HG02678 (cell line): ENCODE results near the gene KATNB1.
"Not testable (repeated sequence)": the region's sequence is repeated elsewhere in the genome, so short reads cannot be mapped to it uniquely, and the experiment has no call there.

ENCODE experiments used
- ATAC-seq: cut with Tn5 transposase; IDR thresholded peaks from one replicate; pipeline ENCODE4 v1.9.1; 2021; ENCODE audit warnings: mild to moderate bottlenecking, moderate library complexity; ENCODE audit not compliant: unreplicated experiment

The KATNB1 gene

DNA sequence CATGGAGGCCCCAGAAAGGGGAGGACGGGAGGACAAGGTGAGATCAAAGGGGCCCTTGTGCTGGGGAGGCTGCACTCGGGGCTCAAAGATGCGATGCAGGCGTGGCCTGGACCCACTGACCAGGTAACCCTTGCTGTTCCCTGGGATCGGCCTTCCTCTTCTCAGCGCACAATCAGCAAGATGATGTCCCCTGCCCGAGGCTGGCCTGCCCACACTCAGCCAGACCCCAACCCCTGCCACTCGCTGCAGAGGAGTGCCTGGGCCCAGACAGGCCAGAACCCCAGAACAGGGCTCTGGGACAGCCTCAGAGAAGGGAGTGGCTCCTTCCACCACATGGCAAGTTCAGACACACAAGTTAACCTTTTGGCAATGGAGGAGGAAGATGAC, 51.9 kb downstream of the KATNB1 start:
- no peak for ATAC-seq

DNA sequence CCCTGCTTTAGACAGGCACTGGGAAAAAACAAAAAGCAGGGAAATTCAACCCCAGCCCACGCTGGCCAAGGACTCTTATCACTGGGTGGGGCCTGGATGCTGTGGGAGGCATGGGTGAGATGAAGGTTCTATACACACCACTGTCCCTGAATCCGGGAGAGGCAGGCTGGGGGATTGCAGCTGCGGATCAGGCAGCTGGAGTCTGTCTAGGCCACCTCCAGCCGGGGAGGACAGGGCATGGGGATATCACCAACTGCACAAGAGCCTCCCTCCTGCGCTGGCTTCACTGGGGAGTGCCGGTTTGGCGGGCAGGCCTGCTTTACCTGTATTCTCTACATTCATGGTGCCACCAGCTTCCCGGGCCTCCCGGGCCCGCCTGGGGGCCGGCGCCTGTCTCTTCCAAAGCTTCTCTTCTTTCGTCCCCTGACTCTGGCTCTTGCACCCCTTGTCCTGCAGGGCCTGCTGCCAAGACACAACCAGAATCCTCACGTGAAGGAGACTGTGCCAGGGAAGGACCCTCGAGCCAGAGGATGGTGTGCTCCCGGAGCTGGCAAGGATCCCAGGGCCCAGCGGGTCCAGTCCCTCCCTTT, 52.8 kb downstream of the KATNB1 start:
- no peak for ATAC-seq

DNA sequence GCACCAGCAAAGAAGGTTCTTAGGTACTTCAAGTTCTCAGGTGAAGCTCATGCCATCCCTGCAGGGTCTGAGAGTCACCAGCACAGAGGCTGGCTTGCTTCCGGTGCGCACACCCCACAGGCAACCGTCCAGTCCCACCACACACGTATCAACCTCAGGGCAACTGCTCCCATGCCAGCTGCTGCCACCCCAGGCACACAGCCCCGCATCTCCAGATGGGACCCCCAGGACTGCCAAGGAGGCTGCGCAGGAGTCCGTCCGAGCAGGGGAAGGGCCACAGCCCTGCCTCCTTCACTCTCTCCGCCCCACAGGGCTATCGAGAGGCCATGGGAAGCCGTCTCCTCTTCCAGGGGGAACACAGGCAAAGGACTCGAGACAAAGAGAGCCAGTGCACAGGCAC, 53.4 kb downstream of the KATNB1 start:
- no peak for ATAC-seq

DNA sequence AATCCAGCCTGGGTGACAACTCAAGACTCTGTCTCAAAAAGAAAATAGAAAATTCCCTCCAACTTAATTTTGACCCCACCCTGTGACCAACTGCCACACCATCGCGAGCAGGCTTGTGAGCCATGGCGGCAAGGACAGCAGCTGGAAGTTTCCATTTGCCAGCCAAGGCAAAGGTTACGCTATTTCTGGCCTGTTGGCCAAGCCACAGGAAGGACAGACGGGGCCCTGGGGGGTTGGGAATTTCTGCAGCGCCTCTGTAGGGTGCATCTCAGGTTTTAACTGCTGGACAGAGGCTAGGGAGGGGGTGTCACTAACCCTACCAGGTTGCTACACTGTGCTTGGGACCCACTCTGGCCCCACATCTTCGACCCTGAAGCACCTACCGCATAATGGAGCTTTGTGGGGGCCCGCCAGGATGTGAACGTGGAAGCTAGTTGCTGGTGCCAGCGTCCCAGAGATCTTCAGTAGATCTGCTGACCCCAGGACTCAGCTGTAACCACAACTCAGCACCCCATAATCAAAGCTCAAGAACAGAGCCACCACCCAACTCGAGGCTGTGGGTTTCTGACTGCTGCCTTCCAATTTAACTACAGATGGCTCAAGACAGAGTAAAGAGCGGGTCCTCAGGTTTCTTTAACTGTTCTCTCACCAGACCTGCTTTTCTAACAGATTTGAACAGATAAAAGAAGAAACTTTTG, 55.8 kb downstream of the KATNB1 start:
- ATAC-seq, result no peak

DNA sequence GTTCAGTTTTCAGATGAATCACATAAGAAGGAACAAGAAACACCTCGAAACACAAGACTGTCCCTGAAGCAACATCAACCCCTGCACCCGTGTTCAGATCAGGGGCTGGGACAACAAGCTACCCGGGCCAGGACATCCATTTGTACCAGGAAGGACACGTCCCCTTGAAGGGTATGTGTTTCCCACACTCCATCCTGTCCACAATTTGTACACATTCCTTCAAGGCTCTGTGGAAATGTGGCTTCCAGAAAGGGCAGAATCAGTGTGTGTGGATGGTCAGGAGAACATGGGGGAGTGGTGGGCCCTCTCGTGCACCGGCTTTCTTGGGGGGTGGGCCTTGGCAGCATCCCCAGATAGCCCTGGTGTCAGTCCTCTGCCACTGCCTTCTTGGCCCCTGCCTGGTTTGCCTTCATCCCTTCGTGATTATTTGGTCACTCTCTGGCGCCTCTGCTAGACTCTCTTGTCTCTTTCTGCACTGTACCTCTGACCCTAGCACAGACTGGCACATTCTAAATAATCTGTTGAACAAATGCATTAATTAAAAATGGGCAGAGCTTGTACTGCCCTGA, 56.4 kb downstream of the KATNB1 start:
- ATAC-seq, result no peak

DNA sequence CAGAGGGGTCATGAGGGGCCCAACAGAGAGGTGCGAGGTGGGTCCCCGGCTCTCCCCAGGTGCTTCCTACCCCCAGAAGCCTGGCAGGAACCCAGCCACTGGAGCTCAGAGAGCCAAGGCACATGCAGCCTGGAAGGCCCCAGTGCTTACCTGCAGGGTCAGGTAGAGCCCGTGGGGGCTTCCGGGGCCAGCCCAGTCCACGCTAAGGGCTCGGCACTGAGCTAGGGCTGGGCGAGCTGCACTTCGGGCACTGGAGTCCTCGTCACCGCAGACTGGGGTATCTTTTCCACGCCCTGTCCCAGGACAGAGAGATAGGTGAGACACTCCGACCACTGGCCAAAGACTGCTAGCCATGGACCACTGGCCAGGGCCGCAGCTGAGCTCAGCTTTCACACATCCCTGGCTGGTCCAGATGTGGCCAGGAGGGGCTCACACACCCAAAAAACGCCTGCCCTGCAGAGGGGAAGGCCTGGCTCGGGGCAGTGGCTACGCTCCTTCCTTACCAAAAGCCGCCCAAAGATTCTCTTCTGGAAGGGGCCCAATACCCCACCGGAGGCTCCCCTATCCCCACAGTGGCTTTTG, 59.4 kb downstream of the KATNB1 start:
- no peak for ATAC-seq

DNA sequence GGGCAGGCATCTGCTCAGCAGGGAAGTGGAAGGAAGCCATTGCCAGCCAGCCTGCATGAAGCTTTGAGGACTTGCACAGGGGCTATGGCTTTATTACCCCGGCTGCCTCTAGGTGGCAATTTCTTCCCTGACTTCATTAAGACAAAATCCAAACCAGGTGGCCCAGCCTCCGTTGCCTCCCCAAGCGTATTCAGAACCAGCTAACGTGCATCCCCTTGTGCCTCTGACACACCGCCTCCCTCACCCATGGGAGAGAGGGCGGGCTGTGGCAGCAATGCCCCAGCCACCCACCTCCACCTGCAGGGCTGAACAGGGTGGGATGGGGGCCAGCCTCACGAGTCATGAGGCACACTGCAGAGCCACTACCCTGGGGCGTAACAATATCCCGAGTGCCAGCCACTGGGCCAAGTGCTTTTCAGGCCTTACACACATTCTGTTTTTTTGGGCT, 59.9 kb downstream of the KATNB1 start:
- ATAC-seq, result no peak

DNA sequence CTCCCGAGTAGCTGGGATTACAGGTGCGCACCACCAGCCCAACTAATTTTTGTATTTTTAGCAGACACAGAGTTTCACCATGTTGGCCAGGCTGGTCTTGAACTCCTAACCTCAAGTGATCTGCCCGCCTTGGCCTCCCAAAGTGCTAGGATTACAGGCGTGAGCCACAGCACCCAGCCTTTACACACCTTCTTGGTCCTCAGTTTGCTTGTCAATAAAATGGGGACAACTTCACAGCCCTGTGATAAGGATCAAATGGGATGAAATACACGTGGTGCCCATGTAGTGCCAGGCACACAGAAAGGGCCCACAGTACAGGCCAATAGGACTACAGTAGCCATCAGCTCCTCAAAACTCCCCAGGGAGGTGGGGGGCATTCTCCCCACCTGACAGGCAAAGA, 60.4 kb downstream of the KATNB1 start:
- ATAC-seq, result not testable (repeated sequence)

DNA sequence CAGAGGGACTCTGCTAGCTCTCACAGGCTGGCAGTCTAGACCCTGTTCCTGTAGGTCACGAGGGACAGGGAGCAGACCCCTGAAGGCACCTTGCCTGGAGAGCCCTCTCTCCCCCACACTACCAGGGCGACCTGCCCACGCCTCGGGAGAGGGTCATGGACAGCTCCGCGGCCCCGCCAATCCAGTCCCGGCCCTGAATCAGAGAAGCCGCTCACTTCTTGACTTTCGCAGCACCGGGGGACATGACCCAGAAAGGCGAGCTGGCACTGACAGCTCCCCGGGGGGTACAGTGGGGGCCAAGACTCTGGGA, 61.6 kb downstream of the KATNB1 start:
- no peak for ATAC-seq

DNA sequence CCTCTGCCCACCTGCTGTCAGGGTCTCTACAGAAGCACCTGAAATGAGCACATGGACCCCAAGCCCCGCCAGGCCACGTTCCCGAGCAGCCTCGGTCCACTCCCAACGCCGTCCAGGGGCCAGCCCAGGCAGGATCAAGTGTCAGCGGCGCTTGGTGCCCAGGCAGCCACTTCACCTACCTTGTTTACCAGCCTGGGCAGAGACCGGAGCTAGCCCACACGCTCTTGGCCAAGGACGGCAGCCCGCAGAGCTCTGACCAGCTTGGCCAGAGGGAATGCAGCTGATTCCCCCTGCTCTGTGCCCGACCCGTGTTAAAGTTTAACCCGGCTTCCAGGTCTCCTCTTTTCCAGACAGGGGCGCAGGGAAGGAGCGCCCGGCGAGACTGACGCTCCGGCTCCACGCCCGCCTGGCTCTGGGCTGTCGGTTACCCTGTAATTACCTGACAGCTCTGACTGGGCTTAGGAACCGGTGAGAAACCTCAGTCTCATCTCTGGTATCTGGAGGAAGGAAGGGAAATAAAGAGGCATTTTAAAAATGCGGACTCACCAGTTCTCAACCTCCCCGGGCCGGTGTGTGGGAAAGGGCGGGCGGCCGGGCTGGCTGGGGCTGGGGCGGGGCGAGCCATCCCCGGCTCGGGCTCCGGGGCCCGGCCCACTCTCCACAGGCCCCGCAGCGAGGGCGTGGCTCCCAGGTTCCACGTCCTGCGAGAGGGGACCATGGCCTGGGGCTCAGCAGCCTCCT, 62.1 kb downstream of the KATNB1 start:
- ATAC-seq, result no peak

DNA sequence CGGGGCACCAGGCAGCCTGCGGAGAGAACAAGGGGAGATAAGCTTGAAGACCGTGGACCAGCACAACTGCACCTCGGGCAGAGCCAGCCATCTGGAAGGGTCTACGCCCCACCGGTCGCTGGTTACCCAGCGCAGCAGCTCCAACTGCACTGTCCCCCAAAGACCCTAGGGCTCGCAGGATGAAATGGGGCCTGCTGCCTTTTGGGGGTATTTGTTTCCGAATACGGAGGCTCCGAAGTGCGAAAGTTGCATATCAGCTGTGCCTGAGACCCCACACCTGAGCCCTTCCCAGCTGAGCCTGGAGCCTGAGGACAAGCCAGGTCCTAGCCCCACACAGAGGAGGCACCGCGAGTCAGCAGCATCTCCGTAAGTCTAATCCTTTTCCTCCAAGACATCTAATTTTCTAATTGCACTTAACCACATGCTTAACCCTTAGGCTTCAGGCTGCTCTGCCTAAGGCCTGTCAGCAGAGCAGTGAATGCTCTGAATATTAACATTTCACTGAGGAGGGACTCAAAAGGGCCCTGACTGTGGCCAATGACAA, 62.8 kb downstream of the KATNB1 start:
- no peak for ATAC-seq

DNA sequence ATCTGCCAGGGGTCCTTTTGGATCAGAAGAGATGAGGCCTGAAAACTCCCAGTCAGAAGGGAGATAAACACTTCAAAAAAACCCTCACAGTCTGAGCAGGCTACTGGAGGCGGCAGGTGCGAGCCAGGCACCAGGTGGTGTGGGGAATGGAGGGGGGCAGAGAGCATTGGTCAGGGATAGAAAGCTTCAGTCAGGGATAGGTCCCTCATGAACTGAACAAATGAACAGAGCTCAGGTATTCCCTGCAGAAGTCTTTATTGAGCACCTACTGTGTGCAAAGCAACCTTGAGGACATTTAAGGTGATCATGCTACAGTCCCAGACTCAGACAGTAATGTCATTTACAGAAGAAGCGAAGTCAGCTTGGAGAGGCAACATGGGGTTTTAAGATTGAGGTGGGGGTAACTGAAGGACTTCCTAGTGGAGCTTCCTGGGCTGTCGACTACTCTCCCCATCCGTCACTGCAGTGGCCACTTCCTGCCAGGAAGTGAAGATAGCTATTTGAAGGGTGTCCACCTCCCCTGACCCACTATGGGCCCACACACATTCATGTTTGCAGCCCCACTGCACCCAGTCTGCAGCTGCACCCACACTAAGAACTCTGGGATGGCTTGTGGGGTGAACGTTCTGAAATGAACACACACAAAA, 63.5 kb downstream of the KATNB1 start:
- no peak for ATAC-seq

DNA sequence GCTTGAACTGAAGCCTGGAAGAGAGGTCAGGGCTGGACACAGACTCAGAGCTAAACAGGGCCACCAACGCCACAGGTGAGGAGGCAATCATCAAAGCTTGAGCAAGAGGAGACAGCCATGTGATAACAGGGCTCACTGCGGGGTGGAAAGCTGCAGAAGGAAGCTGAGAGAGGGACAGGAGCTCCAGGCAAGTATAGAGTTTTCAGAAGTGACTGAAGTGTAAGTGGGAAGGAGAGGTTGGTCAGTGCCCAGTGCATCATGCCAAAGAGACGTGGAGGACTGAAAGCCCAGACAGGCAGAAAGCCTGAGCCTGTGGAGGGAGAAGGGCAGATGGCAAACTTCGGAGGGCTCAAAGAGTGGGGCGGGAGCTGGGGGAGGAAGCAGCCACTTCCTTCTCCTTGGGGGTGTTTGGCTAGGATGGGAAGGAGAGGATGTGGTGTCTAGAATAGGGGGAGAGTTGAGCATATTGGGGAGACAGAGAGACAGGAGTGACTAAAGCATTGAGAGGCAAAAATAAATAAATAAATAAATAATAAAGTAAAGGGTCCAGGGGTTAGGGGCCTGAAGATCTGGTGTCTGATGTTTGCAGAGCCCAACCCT, 64.1 kb downstream of the KATNB1 start:
- ATAC-seq, result no peak

DNA sequence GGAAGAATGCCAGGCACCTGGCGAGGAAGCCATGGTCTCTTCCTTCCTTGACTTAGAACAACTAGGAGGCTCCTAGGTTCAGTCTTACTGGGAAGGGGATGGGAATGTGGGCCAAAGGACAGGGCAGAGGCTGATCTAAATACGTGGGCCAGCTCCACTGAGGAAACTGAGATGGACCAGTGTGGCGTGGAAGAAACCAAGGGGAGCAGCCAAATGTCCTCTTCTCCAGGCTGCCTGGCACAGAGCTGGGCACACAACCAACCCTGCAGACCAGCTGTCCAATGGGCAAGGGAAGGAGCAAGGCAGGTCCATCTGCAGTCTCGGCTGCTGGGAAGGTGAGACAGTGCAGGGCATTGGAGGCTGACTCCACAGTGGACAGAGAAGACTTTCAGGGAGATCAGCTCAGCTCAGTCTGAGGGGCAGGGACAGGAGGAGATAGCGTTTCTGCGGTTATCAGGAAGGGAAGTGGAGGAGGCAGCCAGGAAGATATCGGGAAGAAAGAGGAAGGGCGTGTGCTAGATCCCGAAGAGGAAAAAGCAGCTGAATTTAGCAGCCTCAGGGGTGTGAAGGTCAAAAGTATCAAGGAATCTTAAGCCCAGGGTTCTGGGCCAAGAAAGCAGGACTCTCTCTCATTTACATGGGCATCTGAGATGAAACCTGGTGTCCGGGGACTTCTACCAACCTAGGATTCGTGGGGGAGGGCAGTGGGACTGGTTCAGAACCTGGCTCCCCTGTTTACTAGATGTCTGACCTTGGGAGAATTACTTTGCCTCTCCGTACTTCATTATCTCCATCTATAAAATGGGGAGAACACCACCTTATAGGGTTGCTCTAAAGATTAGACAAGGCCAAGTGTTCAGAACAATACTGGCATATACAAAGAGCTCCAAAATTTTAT, 64.9 kb downstream of the KATNB1 start:
- no peak for ATAC-seq

DNA sequence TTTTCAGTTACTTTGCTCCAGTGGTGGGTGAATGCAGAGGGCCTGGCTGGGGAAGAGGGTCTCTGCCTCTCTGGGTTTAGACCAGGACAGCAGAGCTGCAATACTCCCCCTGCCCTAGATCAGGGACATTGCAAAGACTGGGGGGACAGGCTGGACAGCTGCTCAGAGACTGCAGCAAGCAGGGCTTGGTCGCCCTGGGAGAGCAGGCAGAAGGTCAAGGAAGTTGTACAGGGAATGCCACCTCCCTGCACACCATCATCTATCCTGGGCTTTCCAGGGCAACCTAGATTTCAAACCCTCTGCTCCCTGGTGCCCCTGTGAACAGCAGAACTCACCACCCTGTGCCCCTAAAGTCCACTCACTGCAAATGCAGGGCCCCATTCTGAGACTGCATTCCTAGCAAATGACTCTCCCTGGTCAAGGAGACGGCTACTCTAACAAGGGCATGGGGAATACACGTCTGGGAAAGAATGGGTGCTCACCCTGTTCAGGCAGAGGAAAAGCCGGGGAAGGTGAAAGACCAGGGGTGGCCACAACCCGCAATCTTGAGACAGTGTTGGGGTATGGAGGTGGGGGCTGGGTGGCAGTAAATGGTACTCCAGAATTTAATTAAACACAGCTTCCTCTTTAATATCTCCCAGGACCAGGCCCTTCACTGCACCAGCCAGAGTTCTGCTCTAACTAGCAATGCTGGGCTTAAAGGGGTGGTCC, 65.7 kb downstream of the KATNB1 start:
- ATAC-seq, result no peak

DNA sequence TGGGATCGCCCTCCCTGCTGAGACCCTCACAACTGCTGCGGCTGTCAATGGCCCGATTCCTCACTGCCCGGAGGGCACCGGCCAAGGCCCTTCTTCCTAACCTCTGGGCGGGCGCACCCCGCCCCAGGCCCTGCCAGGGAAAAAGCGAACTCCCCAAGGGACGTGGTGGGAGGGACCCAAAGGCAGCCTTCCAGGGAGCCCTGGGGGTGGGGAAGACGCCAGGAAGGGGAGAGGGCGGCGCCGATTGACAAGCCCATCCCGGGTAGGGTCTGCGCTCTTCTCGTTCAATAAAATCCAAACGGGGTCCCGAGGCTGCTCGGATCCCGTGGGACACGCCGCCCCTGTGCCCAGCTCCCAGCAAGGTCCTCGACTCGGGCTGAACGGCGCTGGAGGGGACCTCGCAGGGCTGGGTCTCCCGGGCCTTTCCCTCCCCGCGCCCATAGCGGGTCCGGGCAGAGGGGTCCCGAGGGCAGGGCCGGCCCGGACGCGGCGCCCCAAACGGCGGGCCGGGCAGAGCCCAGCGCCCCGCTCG, 66.3 kb downstream of the KATNB1 start:
- peak; percentile 3 for ATAC-seq

DNA sequence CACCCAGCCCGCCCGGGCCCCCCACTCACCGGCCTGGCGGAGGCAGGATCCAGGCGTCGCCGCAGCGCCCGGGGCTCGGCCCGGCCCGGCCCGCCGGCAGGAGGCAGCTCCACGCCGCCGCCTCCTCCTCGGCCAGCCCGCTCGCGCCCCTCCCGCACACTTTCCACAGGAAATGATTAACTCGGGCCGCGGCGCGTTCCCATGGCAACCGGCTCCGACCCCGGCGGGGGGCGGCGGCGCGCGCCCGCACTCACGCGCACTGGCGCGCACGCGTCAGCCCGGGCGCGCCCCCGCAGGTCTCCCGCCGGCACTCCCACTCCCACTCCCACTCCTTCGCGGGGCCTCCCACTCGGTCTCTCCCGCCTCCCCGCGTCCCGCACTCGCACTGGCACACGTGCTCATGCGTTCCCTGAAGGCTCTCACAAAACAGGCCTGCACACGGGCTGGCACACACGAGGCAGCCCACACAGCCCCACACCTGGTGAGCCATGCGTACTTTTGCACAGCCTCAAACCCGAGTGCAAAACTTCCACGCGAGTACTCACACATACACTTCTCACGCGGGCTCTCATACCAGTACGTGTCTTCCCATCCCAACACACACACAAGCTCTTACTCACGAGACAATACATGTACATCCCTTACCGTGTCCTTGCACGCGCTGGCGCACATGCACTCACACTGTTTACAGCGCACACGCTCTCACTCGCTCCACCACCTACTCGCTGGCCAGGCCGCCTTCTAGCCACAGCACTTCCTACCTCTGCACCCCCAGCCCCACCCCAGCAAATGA, 67.0 kb downstream of the KATNB1 start, which contains the start of gene KIFC3:
Gene KIFC3, minus strand, starts transcription at position 151 of the 793 bp plus-strand sequence. CDS start 4,248 bp downstream, outside the sequence.
- peak; percentile 62 for ATAC-seq
